A549 (cell line): ENCODE results near the gene MEGF8.

ENCODE experiments used
- CEBPB ChIP-seq, 2 experiments: fragments of >200 bp in 1 of 2; sonication (Bioruptor Twin) in 1 of 2; formaldehyde crosslinking in 1 of 2; IDR thresholded peaks; 2 replicates each; pipeline ENCODE4 v1.6.1; 2012 to 2016
- CTCF ChIP-seq: fragments of >200 bp; sonication (Bioruptor Twin); formaldehyde crosslinking; IDR thresholded peaks from 3 replicates; pipeline ENCODE4 v1.5.1; 2016
- KDM1A ChIP-seq: fragments of 200-600 bp; sonication (generic); IDR thresholded peaks from 2 replicates; pipeline ENCODE4 v1.6.1; 2016; ENCODE audit warnings: low read depth, mild to moderate bottlenecking

- TF ChIP-seq KDM1A (no peak), CTCF (no peak), CEBPB (IDR thresholded peaks at IDR 0.05) (no peak)
Observed at GRCh38 chr19:42303101-42303464, 22.4 kb upstream of the MEGF8 start.
